GM18951 (cell line): ENCODE data around the gene DNAH2.

Source experiments
- POLR2A ChIP-seq: IDR thresholded peaks from 4 replicates; pipeline ENCODE4 v1.6.1; 2011; ENCODE audit warnings: mild to moderate bottlenecking; ENCODE audit not compliant: insufficient read length, insufficient read depth; ENCODE audit errors: extremely low read depth
- in situ Hi-C: fragments of 300-500 bp; cut with MboI; formaldehyde crosslinking; loops from one replicate; pipeline ENCODE4 v1.12.0; 2022; ENCODE audit warnings: low sequenced_read_pairs, mixed read lengths, inconsistent platforms; ENCODE audit not compliant: unreplicated experiment

Gene DNAH2

DNA sequence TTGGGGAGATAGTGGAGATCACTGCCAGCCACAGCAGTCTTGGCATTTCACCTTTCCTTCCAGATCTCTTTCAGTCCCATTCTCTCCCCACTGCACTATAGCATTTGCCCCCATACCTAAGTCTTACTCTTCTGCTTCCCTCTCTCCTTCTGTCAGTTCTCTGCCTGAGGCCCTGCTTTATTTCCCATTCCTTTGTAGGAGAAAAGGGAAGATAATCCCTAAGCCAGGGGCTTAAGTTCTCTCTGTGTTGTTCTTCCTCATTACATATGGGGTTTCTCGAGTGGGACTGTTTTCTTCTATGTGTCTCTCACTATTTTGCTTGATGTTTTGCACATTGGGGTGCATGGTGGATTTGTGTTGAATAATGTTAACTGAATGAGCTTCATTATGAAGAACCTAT is 122.9 kb downstream of the DNAH2 start:
- in situ Hi-C loops = no loop called here
- TF ChIP-seq POLR2A = no peak

GRCh38 chr17:7840875-7841274 is 123.3 kb downstream of the DNAH2 start:
- no peak for TF ChIP-seq POLR2A
- in situ Hi-C loops = no loop called here

DNA sequence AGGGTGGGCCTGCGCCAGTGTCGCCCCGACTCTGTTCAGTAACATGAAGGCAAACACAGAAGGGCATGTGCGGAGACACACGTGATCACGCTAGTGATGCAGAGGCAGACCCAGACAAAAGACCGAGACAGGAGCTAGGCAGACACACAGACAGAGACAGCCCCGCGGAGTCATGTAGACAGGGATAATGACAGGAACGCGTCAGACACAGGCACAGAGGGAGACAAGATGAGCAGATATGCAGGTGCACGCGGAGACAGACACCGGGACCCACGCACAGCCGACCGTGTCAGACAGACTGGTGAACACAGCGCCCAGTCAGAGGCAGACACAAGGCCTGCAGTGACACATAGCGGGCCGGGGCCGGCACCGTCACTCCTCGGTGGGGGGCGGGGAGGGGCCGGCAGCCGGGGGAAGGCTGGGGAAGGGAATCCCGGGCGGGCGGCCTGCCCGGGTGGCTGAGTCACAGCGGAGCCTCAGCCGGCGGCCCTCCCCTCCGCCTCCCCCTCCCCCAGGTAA is 123.9 kb downstream of the DNAH2 start:
- TF ChIP-seq POLR2A = peak; percentile 16
- in situ Hi-C loops = no loop called here

DNA sequence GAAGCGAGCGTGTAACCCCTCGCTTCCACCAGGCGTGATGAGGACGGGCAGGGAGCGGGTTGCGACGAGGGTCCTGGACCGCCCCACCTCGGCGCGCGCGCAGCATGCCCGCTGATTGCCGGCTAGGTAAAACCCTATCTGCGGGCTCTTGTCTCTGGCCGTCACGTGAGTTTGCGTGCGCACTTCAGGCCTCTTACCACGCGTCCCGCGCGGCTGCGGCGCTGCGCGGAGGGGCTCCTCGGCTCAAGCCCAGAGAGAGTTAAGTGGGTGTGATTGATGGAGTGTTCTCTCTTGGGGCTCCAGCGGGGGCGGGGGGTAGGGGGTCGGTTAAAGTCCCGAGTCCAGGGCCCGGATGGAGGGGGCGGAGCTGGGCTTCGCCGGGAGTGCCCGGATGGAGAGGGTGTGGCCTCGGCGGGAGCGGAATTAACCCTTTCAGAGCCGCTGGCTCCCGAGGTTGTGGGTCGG is 124.4 kb downstream of the DNAH2 start:
- in situ Hi-C loops = no loop called here
- no peak for TF ChIP-seq POLR2A

- TF ChIP-seq POLR2A = peak; percentile 62
Measured at GRCh38 chr17:7842380-7843256, 125.1 kb downstream of the DNAH2 start.

DNA sequence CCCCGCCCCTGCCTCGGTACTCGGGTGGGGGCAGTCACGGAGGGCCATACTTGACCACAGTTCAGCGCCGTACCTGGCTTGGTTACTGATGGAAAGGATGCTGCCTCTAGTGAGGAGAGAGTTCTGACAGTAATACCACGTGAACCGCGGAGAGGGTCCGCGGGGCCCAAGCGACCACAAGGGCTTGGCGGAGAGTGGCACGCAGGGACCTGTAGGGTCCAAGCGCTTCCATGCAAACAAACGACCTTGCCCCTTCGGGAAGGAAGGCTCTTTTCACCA is 125.7 kb downstream of the DNAH2 start:
- in situ Hi-C loops = no loop called here
- no peak for TF ChIP-seq POLR2A

More at GRCh38 chr17:7842380-7843256, 125.1 kb downstream of the DNAH2 start:
- in situ Hi-C loops = no loop called here

- TF ChIP-seq POLR2A = peak; percentile 68
- in situ Hi-C loops = no loop called here
Measured at GRCh38 chr17:7843536-7844291, 126.2 kb downstream of the DNAH2 start.

GRCh38 chr17:7844292-7845154 is 127.0 kb downstream of the DNAH2 start:
- TF ChIP-seq POLR2A = peak; percentile 43
- in situ Hi-C loops = no loop called here

DNA sequence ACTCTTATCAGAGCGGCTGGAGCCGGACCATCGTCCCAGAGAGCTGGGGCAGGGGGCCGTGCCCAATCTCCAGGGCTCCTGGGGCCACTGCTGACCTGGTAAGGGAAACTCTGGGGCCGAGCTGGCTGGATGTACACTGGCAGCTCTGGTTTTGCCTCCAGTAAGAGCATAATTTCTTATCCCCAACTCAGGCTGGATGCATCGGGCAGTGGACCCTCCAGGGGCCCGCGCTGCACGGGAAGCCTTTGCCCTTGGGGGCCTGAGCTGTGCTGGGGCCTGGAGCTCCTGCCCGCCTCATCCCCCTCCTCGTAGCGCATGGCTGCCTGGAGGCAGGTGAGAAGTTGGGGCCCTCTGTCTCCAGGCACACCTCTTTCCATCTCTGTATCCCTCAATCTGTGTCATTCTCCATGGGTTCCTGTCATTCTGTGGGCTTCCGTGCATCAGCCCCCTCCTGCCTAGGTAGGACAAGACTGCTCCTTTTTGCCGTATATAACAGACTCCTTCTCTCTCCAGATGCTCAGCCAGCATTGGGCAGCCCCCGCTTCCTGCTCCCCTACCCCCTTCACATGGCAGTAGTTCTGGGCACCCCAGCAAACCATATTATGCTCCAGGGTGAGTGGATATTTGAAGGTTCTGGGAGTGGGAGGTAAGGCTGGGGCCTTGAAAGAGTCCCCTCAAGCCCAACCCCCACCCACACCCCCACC is 128.0 kb downstream of the DNAH2 start:
- no peak for TF ChIP-seq POLR2A
- in situ Hi-C loops = no loop called here

- in situ Hi-C loops = no loop called here
- no peak for TF ChIP-seq POLR2A
Measured at GRCh38 chr17:7846063-7846735, 128.7 kb downstream of the DNAH2 start.

GRCh38 chr17:7846765-7847661 is 129.5 kb downstream of the DNAH2 start:
- in situ Hi-C loops = no loop called here

More at GRCh38 chr17:7846765-7847661, 129.5 kb downstream of the DNAH2 start:
- no peak for TF ChIP-seq POLR2A
